SK-N-SH (cell line): Measurements from ENCODE around the gene ACSF3. TPM values are rescaled to one million over a fixed set of nuclear protein-coding genes. Genes with fewer than 3 reads are reported as not detected.
A peak's percentile ranks its signal among the peaks of the same experiment; 100 is the strongest.

Experiments used
- CTCF ChIA-PET: fragments of 300-600, 350-600 bp; formaldehyde crosslinking; extraction: SDS; loops from one replicate; lab custom pipeline; 2021; lab: Yijun Ruan, JAX
- POLR2A ChIA-PET: fragments of 350-600 bp; sonication (Branson Sonifier 250); formaldehyde crosslinking; extraction: SDS; loops from one replicate; lab custom pipeline; 2020; ENCODE audit warnings: antibody characterized with exemption, inconsistent platforms; lab: Yijun Ruan, JAX
- DNase-seq: peaks from one replicate; pipeline ENCODE4 v3.0.0; 2012
- H2AFZ ChIP-seq: fragments of 200-600 bp; sonication (generic); 2 replicates; pipeline ENCODE4 v1.8.1; 2016; ENCODE audit warnings: antibody characterized with exemption, mild to moderate bottlenecking, low read depth
- H3F3A ChIP-seq: fragments of 200-600 bp; sonication (generic); replicated peaks from 2 replicates; pipeline ENCODE3; 2016; ENCODE audit warnings: antibody characterized with exemption, mild to moderate bottlenecking; ENCODE audit not compliant: insufficient read depth
- H3K27ac ChIP-seq, 2 experiments: fragments of 200-500 bp in 1 of 2; fragments of 200-600 bp in 1 of 2; sonication (Bioruptor generic) in 1 of 2; sonication (generic), shearing (Covaris generic) in 1 of 2; 2 replicates each; pipeline versions ENCODE4 v1.5.1 to v1.6.1; 2014 to 2016; ENCODE audit warnings: low read depth in 2 of 2, inconsistent platforms in 1 of 2, low read length in 1 of 2, mild to moderate bottlenecking in 1 of 2, mixed read lengths in 1 of 2
- H3K27me3 ChIP-seq: fragments of 200-600 bp; sonication (generic), shearing (Covaris generic); 2 replicates; pipeline ENCODE4 v1.6.1; 2016; ENCODE audit warnings: mixed run types; ENCODE audit not compliant: insufficient read depth
- H3K36me3 ChIP-seq, 2 experiments: fragments of 200-500 bp in 1 of 2; fragments of 200-600 bp in 1 of 2; sonication (Bioruptor generic) in 1 of 2; sonication (generic) in 1 of 2; replicated peaks in 1 of 2; 2 replicates each; pipeline versions ENCODE3 to v1.5.1; 2014 to 2016; ENCODE audit warnings: low read length in 1 of 2, mild to moderate bottlenecking in 1 of 2; ENCODE audit not compliant: insufficient read depth in 2 of 2, control insufficient read depth in 1 of 2
- H3K4me1 ChIP-seq, 2 experiments: fragments of 200-500 bp in 1 of 2; fragments of 200-600 bp in 1 of 2; sonication (Bioruptor generic) in 1 of 2; sonication (generic), shearing (Covaris generic) in 1 of 2; 2 replicates each; pipeline versions ENCODE4 v1.5.1 to v1.6.1; 2014 to 2016; ENCODE audit warnings: low read depth in 1 of 2, low read length in 1 of 2, mixed run types in 1 of 2; ENCODE audit not compliant: insufficient read depth in 2 of 2, control insufficient read depth in 1 of 2
- H3K4me2 ChIP-seq: fragments of 200-600 bp; sonication (generic), shearing (Covaris generic); 2 replicates; pipeline ENCODE4 v1.6.1; 2017; ENCODE audit warnings: mixed run types
- H3K4me3 ChIP-seq, 2 experiments: fragments of 200-500 bp in 1 of 2; fragments of 200-600 bp in 1 of 2; sonication (Bioruptor generic) in 1 of 2; sonication (generic), shearing (Covaris generic) in 1 of 2; 2 replicates each; pipeline versions ENCODE4 v1.5.1 to v1.8.1; 2014 to 2016; ENCODE audit warnings: low read depth in 2 of 2, inconsistent platforms in 1 of 2, low read length in 1 of 2, mild to moderate bottlenecking in 1 of 2, mixed read lengths in 1 of 2, moderate library complexity in 1 of 2
- H3K79me2 ChIP-seq: fragments of 200-600 bp; sonication (generic); 2 replicates; pipeline ENCODE4 v1.8.1; 2017; ENCODE audit warnings: mild to moderate bottlenecking; ENCODE audit not compliant: insufficient read depth
- H3K9ac ChIP-seq: fragments of 200-600 bp; sonication (generic); 2 replicates; pipeline ENCODE4 v1.6.1; 2017; ENCODE audit warnings: mixed run types
- H3K9me2 ChIP-seq: fragments of 200-600 bp; sonication (generic); 2 replicates; pipeline ENCODE4 v1.6.1; 2017; ENCODE audit warnings: mixed run types
- H3K9me3 ChIP-seq: fragments of 200-600 bp; sonication (generic); 2 replicates; pipeline ENCODE4 v1.6.1; 2017; ENCODE audit warnings: mixed run types, mild to moderate bottlenecking, moderate library complexity
- H4K20me1 ChIP-seq: fragments of 200-600 bp; sonication (generic); 2 replicates; pipeline ENCODE4 v1.6.1; 2017; ENCODE audit warnings: mild to moderate bottlenecking, mixed run types; ENCODE audit not compliant: insufficient read depth
- EZH2phosphoT487 ChIP-seq: fragments of 200-600 bp; sonication (generic); IDR thresholded peaks from 2 replicates; pipeline ENCODE4 v1.6.1; 2017; ENCODE audit warnings: low read depth, mixed run types, mild to moderate bottlenecking, antibody characterized with exemption, moderate library complexity, borderline replicate concordance
- FOSL2 ChIP-seq: IDR thresholded peaks from 2 replicates; pipeline ENCODE4 v1.4.0; 2012; ENCODE audit warnings: low read depth, mild to moderate bottlenecking, moderate library complexity, borderline replicate concordance
- GABPA ChIP-seq: IDR thresholded peaks from 2 replicates; pipeline ENCODE4 v1.4.0; 2012; ENCODE audit warnings: low read depth, mild to moderate bottlenecking
- GATA2 ChIP-seq: sonication (generic); formaldehyde crosslinking; IDR thresholded peaks from 2 replicates; pipeline ENCODE4 v1.5.0; 2020; ENCODE audit warnings: mild to moderate bottlenecking, missing genetic modification reagents
- MXI1 ChIP-seq: IDR thresholded peaks from 2 replicates; pipeline ENCODE4 v1.6.1; 2012; ENCODE audit warnings: mild to moderate bottlenecking, low read depth, low read length, improper control_type of control experiment
- NRF1 ChIP-seq: IDR thresholded peaks from 2 replicates; pipeline ENCODE4 v1.6.1; 2012; ENCODE audit warnings: low read depth, mild to moderate bottlenecking, low read length
- RFX5 ChIP-seq: IDR thresholded peaks from 2 replicates; pipeline ENCODE4 v1.6.1; 2012; ENCODE audit warnings: mild to moderate bottlenecking, improper control_type of control experiment, low read length
- SIN3A ChIP-seq: IDR thresholded peaks from 2 replicates; pipeline ENCODE4 v1.6.1; 2012; ENCODE audit warnings: low read depth, mild to moderate bottlenecking, low read length, moderate library complexity, borderline replicate concordance
- SMC3 ChIP-seq: IDR thresholded peaks from 2 replicates; pipeline ENCODE4 v1.6.1; 2012; ENCODE audit warnings: low read depth, low read length, improper control_type of control experiment
- TAF1 ChIP-seq: IDR thresholded peaks from 2 replicates; pipeline ENCODE4 v1.6.1; 2012; ENCODE audit warnings: low read depth, mild to moderate bottlenecking, low read length, moderate library complexity, borderline replicate concordance
- WGBS: methylation state at CpG from one replicate; pipeline ENCODE4 v1.1.6; 2017; ENCODE audit warnings: low lambda C conversion rate; 5-methylcytosine and 5-hydroxymethylcytosine counted together
- polyA plus RNA-seq, 3 experiments: library from polyadenylated mRNA; depleted of rRNA; stranded (reverse); fragments of >200 nt; gene quantifications; 2 replicates each; pipeline ENCODE4 v1.2.3, GENCODE V29; 2012
- TF ChIP-seq, protein P1 (sequence below): IDR thresholded peaks from 2 replicates; pipeline ENCODE4 v1.4.0; 2012; ENCODE audit warnings: low read depth
- TF ChIP-seq, protein P2 (sequence below): IDR thresholded peaks from 2 replicates; pipeline ENCODE4; 2012
- TF ChIP-seq, protein P3 (sequence below): fragments of 150-350 bp; IDR thresholded peaks from 2 replicates; pipeline ENCODE4 v1.6.1; 2017; ENCODE audit warnings: antibody characterized with exemption, low read length, low read depth, borderline replicate concordance

ACSF3 gene
- polyA plus RNA-seq, 1 of the 3 experiments (the other 2 are of a cell fraction): 18.8 TPM

DNA sequence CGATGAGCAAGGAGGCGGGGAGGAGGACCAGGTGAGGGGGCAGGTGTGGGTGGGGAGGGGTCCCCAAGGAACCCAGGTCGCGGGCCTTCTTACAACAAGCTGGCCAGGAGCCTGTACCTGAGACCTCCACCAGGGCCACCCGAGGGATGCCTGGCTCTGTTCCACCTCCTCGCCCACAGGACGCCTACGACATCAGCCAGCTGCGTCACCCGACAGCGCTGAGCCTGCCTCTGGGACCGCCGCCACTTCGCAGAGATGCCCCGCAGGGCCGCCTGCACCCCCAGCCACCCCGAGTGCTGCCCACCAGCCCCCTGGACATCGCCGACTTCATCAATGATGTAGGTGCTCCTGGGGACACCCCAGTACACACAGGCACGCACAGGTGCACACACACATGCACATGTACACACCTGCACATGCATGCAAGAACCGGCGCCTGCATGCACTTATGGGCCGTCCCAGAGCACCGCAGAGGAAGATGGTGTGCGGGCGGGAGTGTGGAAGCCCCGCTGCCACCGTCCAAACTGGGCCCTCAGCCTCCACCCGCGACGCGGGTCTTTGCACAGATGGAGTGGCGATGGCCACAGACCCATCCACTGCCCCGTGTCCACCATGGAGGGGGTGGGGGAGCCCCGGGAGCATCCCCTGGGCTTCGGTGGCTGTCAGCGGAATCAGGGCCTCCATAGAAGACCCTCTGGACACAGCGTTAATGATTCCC is 100.1 kb downstream of the ACSF3 start:
- H3K36me3 ChIP-seq: no peaks in the 10 kb centered on the region
- TF ChIP-seq TAF1 (no peak), RFX5 (no peak), GABPA (no peak), EZH2phosphoT487 (no peak), NRF1 (no peak), SMC3 (no peak), MXI1 (no peak), SIN3A (no peak), FOSL2 (no peak), GATA2 (CRISPR knock-in tag) (no peak)
- TF ChIP-seq, protein P1, sequence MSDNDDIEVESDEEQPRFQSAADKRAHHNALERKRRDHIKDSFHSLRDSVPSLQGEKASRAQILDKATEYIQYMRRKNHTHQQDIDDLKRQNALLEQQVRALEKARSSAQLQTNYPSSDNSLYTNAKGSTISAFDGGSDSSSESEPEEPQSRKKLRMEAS: no peak
- TF ChIP-seq, protein P2, sequence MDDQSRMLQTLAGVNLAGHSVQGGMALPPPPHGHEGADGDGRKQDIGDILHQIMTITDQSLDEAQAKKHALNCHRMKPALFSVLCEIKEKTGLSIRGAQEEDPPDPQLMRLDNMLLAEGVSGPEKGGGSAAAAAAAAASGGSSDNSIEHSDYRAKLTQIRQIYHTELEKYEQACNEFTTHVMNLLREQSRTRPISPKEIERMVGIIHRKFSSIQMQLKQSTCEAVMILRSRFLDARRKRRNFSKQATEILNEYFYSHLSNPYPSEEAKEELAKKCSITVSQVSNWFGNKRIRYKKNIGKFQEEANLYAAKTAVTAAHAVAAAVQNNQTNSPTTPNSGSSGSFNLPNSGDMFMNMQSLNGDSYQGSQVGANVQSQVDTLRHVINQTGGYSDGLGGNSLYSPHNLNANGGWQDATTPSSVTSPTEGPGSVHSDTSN: no peak
- TF ChIP-seq, protein P3, sequence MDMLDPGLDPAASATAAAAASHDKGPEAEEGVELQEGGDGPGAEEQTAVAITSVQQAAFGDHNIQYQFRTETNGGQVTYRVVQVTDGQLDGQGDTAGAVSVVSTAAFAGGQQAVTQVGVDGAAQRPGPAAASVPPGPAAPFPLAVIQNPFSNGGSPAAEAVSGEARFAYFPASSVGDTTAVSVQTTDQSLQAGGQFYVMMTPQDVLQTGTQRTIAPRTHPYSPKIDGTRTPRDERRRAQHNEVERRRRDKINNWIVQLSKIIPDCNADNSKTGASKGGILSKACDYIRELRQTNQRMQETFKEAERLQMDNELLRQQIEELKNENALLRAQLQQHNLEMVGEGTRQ: no peak
- peak; percentile 59 for DNase-seq
- peaks cover 8% of the 10 kb centered on the region; the same call in 1 of the 2 replicates for H3K27me3 ChIP-seq
- no peak overlapping the region for H3K27ac ChIP-seq
- peak overlapping the region; percentile 52; the same call in 1 of the 2 replicates for H3K4me2 ChIP-seq
- POLR2A ChIA-PET: no interaction called here
- H3K9me3 ChIP-seq: no peaks in the 10 kb centered on the region
- no peak overlapping the region for H3K9ac ChIP-seq
- H4K20me1 ChIP-seq: no peaks in the 10 kb centered on the region
- H3K79me2 ChIP-seq: no peaks in the 10 kb centered on the region
- no peaks in the 10 kb centered on the region for H3K9me2 ChIP-seq
- H2AFZ ChIP-seq: no peak overlapping the region
- H3K4me3 ChIP-seq: peak overlapping the region in 1 of 2 experiments; percentile 19; a peak in 1 of 4 replicates
- peaks cover 0 to 15% of the 10 kb centered on the region in 2 experiments; a peak in 1 of 4 replicates for H3K4me1 ChIP-seq
- H3F3A ChIP-seq: peaks cover 3% of the 10 kb centered on the region
- CTCF ChIA-PET: interaction anchor here (1.3 kb wide), 1 partner anchor 17 kb away, joined by 3 read pairs; no protein-coding TSS in a partner anchor
- 26% methylated on average over 20 of the region's 38 CpGs for WGBS
